OCI-LY1 (cell line): ENCODE results near the gene TMEM203.

Experiments
- EZH2 ChIP-seq: fragments of 200-600 bp; sonication (generic), shearing (Covaris generic); IDR thresholded peaks from 2 replicates; pipeline ENCODE4 v1.8.0; 2017; ENCODE audit warnings: borderline replicate concordance, mixed run types, mild to moderate bottlenecking, antibody characterized with exemption, low read length, moderate library complexity, mixed read lengths
- TF ChIP-seq, protein P1 (sequence below): fragments of 200-600 bp; sonication (generic), shearing (Covaris generic); IDR thresholded peaks from 2 replicates; pipeline ENCODE4 v1.5.1; 2017; ENCODE audit warnings: mild to moderate bottlenecking, antibody characterized with exemption, low read length, moderate library complexity, mixed read lengths

DNA sequence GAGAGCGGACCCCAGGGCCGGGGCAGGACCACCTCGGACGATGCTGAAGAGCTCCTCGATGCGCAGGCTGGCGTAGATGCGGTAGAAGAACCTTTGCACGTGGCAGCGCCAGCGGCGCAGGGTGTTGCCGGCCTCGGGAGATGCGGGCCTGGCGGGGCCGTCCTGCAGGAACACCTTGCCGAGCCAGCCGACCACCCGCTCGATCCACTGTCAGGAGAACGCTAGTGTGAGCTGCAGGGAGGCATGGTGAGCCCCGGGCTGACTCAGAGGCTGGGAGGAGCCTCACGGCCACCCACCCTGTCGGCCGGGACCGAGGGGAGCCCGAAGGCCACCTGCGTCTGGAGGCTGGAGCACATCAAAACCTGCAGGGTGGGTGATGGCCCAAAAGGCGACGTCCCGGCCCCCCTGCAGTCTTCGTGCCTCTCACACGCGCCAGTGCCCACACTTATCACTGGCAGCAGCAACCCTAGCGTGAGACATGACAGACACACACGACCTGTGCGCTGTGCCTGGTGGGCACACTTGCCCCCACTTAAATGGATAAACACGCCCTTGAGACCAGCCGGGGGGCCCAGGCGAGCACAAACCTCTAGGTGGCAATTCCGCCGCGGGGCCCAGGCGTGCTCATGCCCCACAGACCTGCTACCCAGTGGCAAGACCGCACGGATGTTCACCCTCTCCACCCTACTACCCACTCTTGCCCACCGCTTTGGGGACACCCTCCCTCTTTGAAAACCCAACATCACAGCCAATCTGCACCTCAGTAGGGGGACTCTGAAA lies 20.4 kb downstream of the TMEM203 start:
- TF ChIP-seq EZH2: no peak
- TF ChIP-seq, protein P1, sequence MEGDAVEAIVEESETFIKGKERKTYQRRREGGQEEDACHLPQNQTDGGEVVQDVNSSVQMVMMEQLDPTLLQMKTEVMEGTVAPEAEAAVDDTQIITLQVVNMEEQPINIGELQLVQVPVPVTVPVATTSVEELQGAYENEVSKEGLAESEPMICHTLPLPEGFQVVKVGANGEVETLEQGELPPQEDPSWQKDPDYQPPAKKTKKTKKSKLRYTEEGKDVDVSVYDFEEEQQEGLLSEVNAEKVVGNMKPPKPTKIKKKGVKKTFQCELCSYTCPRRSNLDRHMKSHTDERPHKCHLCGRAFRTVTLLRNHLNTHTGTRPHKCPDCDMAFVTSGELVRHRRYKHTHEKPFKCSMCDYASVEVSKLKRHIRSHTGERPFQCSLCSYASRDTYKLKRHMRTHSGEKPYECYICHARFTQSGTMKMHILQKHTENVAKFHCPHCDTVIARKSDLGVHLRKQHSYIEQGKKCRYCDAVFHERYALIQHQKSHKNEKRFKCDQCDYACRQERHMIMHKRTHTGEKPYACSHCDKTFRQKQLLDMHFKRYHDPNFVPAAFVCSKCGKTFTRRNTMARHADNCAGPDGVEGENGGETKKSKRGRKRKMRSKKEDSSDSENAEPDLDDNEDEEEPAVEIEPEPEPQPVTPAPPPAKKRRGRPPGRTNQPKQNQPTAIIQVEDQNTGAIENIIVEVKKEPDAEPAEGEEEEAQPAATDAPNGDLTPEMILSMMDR: no peak
